Epithelial cell of prostate (primary cell): Measurements from ENCODE around the gene SARDH.

Experiments
- DNase-seq: peaks from one replicate; pipeline ENCODE4 v3.0.0-alpha.2; 2011; ENCODE audit warnings: low read depth, low spot score
- H3K27ac ChIP-seq: fragments of 450-650 bp; 2 replicates; pipeline ENCODE4 v1.5.1; 2017; ENCODE audit warnings: mild to moderate bottlenecking

Gene SARDH

DNA sequence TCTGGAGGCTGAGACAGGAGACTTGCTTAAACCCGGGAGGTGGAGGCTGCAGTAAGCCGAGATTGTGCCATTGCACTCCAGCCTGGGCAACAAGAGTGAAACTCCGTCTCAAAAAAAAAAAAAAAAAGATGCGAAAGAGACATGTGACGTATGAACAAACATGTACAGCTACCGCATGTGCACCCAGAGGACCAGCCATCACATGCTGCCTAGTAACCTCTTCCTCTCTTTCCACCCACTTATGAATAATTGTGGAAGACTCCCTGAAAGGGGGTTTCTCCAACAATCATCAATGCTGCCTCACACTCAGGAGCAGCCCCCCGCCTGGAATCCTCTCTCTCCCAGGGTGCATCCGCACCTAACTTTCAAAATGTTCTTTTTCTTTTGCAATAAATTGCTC is 2.2 kb downstream of the SARDH start:
- H3K27ac ChIP-seq: no peak overlapping the region
- DNase-seq: no peak

DNA sequence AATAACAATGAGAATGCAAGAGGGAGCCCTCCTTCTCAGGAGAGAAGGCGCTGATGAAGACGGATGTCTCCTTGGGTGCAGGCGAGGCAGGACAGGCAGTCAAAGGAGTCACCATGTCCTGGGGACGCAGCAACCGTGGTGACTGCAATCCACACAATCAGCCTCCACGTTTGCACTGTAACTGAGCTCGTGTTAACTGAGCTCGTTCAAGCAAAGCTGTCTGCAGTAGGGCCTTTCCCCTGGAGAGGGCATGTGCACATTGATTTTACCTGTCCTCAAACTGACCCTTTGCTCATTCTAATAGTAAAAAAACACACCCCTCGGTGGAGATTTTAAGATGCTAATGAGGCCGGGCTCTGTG is 2.8 kb downstream of the SARDH start:
- no peak overlapping the region for H3K27ac ChIP-seq
- DNase-seq: no peak

DNA sequence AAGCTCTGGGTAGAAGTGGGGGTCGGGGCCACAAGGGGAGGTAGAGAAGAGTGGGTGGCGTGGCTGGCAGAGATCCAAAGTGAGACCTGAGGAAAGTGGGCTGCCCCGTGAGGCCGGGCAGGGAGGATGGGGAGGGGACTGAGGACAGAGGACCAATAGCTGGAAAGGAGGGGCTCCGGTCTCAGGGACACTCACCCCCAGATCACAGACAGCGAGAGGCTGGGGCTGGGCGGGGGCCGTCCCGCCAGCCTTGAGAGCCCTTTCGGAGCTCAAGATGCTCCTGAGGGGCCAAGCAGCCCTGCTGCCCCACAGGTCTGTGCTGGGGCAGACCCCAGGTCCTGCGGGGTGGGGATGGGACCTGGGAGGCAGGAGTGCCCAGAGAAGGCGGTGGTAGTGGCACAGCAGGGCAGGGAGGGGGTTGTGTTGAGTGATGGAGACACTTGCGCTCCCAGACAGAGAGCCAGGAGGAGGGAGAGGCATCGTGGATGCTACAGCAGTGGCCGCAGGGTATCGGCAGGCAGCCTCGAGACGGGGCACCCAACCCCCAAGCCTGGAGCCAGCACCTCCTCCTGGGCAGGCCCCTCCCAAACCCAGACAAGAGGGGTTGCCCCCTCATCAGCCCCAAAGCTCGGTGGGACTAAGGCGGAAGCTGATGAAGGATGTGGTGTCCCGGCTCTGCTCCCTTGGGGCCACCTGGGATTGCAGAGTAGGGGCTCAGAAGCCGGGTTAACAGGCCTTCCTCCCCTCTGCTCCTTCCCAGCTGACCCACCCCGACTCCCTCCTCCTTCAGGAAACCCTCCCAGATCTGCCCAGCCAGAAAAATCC is 3.4 kb downstream of the SARDH start:
- no peak for DNase-seq
- no peak overlapping the region for H3K27ac ChIP-seq

DNA sequence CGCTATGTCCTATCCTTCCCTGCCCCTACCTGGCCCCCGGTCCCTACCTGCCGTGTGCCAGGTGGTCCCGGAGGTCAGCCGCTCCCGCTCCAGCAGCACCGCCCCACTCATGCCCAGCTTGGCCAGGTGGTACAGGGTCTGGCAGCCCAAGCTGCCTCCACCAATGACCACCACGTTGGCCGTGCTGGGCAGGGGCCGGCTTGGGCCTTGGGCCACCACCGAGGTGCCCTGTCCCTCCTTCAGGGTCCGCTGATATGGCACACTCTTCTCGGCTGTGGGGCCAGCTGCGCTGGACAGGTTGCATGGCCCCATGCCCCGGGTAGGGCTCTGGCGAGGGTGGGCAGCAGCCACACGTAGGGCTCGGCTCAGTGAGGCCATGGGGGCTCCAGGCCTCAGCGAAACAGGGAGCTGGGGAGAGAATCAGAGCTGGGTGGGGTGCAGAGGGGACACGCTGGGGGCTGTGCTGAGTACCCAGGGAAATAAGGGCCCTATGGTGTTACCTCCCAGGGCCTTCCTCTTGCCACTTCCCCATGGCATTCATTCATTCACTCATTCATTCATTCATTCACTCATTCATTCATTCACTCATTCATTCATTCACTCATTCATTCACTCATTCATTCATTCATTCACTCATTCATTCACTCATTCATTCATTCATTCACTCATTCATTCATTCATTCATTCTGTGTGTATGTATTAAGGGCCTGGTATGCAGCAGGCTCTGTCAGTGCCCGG is 4.2 kb downstream of the SARDH start:
- no peak for DNase-seq
- no peak overlapping the region for H3K27ac ChIP-seq

DNA sequence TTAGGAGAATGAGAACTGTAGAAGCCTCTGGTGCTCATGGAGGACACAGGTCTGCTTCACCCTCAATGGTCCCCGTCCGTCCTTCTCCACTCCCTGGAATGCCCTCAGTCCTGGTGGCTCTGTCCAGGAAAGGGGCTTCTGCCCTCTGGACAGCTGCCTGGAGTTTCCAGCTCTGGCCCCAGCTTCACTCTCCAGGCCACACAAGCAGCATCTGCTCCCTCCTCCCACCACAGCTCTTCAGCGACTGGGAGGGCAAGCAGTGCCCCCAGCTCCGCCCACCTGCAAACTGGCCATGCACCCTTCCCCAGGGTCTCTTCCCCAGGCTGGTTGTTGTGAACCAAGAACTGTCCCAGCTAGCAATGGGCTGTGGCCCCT is 4.7 kb downstream of the SARDH start:
- no peak for DNase-seq
- no peak overlapping the region for H3K27ac ChIP-seq

DNA sequence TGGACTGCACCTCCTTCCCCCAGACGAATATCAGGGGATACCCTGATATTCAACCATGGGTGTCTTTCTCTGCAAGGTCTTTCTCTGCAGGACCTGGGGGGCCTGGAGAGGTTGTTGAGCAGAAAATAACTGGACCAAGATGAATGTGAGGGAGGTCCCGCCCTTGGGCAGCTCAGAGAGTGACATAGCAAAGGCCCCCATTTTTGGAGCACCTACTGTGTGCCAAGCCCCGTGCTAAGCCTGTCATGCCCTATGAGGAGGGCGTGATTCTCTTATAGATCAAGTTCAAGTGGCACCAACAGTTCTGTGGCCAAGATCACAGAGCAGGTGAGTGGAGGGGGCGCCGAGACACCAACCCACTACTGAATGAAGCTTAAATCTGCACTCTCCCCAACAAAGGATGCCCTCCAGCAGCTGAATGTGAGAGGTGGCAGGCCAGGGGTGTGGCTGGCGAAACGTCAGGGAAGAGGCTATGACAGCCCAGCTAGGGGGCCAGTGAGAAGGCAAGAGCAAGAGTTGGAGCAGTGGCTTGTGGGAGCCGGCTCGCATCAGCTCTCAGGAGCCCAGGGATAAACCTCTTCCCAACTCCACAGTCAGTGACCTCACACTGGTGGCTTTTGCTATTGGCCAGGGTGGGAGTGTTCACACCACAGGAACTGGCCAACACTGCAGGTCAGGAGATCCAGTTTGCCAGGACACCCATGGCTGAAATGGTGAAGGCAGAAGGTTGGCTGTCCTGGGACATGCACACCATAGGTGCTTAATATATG is 5.3 kb downstream of the SARDH start:
- DNase-seq: no peak

DNA sequence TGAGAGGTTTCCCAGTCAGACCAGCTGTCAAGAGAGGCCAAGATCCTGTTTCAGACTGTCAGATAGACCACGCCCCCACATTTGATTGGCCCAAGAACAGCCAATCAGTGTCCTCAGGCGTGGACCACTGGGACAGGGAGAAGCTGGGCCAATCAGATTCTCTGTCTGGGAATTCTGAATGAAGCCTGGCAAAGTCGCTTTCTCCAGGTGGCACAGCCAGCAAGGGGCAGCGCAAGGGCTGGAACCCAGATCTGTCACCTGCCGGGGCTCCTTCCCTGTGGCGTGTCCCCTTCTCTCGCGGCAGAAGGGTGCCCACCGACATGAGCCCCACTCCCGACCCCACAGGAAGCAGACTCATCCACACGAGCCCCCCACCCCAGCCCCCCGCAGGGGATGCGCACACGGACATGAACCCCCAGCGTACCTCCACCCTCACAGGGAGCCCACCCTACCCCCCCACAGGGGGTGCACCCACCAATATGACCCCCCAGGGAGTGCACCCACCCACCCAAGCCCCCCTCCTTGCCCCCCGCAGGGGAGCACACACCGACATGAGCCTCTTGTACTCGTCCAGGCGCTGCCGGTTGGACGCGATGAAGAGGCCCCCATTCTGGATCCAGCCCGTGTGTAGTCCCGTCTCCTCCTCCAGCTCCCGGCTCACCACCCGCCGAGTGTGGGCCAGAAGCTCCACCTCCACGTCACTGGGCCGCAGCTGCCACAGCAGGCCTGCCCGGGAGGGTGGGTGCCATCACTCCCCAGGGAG is 6.1 kb downstream of the SARDH start:
- no peak for DNase-seq
- no peak overlapping the region for H3K27ac ChIP-seq

More for the DNA sequence above, 5.3 kb downstream of the SARDH start:
- no peak overlapping the region for H3K27ac ChIP-seq

DNA sequence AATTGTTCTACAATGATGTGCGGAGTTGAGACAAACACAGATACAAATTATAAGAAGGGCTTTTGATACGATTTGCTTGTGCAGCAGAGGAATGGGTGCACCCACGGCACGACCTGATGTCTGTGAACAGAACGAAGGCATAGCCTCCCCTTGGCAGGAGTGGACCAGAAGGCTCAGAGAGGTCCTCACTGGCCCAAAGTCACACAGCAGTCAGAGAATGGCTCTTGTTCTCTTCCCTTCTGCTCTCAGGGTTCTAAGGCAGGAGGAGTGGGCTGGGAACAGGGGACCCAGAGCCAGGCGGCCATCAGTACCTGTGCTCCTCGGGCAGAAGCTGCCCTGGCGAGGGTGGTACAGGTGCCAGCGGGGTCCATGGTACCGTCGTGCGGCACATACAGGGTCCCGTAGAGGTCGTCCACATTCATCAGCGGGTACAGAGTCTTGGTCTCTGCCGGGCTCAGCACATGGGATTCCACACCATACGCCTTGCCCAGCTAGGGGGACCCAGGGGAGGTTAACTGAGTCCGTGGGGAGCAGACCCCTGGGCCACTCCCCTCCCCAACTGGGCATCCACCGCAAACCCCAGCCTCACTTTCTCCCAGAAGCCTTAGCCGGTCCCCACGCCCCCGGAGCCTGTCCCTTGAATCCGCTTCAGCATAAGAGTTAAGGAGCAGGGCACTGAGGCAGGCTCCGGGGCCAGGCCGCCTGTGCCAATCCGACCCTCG is 7.0 kb downstream of the SARDH start:
- no peak overlapping the region for H3K27ac ChIP-seq
- DNase-seq: no peak

DNA sequence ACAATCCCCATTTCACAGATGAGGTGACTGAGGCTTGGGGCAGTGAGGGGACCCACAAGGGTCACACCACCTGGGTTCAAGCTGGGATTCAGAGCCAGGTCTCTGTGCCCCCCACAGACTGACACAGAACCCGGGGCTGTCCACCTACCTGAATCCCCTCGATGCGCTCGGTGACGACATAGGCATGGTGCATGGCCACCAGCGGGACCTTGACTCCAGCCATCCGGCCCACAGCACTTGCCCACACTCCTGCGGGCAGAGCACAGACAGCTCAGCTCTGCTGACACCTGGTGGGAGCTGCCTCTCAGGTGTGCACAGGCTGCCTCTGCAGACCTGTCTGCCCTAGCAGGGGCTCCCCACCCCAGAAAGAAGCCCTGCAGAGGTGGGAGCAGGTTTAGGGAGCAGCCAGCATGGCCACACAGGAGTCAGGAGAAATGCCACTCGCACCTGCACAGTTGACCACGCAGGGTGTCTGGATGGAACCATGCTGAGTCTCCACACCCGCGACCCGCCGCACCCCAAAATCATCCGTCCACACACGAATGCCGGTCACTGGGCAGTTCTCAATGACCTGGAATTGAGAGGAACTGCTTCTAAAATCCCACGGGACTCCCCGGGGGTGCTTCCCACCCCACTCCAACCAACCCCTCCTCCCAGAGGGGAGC is 8.4 kb downstream of the SARDH start:
- H3K27ac ChIP-seq: no peak overlapping the region
- DNase-seq: no peak

DNA sequence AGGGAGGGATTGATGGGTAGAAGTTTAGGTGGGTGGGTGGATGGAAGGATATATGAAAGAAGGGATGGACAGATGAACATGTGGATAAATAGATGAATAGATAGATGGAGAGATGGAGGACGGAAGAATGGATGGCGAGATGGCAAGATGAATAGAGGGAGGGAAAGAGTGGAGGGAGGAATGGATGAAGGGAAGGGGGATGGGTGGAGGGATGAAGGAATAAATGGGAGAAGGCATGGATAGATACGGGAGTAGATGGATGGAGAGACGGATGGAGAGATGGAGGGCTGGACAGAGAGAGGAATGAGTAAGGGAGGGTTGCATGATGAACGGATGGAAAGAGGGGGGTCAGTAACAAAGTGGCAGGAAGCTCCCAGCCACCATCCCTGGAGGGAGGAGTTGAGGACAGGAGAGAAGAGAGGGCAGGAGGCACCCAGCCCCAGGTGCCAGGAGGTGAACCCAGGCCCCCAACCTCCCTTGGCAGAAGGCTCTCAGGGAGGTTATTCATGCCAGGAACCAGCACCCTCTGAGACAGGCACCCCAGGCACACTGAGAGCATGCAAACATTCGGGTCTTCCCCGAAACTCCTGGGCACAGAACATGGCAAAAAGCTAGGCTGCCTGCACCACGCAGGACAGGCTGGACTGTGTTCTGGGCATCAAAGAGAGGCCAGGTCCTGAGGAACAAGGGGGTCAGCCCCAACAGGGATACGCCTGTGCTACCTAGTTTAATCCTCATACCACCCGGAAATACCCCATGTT is 9.1 kb downstream of the SARDH start:
- no peak for DNase-seq
- H3K27ac ChIP-seq: no peak overlapping the region

DNA sequence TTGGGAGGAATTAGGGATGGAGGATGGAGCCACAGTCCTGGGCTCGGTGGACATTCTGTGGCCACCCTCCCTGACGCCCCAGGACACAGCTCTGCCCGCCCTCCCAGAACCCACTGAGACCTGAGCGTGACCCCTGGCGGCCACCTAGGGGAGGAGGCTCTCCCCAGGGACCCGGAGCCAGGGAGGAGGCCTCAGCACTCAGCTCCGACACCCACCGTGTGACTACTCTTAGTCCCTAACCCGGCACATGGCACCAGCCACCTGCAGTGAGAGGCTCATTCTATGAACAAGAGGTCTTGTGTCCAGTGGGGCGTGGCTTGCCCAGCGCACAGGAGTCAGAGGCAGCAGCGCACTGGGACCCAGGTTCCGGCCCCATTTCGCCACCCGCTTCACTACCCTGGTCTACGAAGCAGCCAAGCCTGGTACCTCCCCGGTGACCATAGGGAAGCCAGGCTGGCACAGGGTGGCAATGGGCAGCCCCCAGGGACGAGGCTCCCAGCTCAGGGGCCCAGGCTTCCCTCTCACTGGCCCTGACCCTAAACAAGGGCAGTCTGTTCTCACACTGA is 10.2 kb downstream of the SARDH start:
- H3K27ac ChIP-seq: no peak overlapping the region
- no peak for DNase-seq

DNA sequence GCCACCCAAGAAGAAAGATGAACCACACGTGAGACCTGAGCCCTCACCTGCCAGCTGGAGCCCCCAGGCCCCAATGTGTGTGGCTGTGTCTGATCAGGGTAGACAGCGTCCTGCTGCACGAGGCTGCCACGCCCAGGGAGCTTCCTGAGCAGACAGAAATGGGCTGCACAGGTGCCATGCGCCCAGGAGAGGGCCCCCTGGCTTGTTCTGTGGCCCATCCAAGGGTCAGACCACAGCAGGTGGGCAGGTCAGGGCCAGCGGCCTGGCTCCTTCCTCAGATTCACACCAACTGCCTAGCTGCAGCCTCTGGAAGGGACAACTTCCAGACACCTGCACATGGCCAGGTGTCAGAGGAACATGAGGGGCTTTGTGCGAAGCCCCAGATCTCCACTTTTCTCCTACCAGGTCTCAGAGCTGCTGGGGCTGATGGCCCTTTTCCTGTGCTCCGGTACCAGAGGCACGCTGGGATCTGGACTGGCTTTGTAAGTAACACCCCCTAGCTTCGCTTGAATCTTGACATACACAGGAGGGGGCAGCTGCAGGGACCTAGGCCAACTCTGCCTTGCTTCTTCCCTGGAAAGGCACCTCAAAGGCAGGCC is 10.8 kb downstream of the SARDH start:
- H3K27ac ChIP-seq: no peak overlapping the region
- DNase-seq: no peak

DNA sequence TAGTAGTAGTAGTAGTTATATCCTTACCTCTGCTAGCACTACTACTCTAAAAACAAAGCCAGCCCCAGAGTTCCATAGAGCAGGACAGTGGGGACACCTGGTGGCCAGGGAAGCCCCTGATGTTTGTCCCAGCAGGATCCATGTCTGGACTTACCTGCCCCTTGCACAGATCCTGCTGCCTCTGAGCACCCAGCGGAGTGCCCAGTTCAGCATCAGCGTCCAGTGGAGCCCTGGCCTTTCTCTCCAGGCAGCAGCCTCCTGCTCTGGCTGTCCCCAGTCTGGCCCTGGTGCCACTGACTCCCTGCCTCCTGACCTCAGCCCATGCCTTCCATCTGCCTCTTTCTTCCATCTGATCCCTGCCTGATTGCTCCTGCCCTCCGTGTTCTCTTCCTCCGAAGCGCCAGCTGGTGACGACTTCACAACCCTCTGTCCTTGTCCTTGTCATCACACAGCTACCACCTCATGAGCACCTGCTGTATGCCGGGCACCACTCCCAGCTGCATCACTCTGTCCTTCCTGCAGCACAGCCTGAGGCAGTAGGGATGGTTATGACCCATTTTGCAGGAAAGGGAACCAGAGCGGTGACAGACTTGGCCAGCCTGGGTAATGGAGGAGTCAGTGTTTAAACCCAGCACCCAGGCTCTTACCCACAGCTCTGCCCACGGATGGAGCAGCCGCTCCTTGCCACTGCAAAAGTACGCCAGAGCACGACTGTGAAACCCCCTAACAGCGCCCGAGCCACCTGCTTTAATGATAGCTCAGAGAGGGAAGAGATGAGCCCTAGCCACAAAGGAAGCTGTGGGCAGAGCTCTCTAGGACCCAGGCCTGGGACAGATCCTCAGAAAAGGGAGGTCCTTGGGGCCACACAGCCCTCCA is 11.5 kb downstream of the SARDH start:
- no peak overlapping the region for H3K27ac ChIP-seq
- no peak for DNase-seq

DNA sequence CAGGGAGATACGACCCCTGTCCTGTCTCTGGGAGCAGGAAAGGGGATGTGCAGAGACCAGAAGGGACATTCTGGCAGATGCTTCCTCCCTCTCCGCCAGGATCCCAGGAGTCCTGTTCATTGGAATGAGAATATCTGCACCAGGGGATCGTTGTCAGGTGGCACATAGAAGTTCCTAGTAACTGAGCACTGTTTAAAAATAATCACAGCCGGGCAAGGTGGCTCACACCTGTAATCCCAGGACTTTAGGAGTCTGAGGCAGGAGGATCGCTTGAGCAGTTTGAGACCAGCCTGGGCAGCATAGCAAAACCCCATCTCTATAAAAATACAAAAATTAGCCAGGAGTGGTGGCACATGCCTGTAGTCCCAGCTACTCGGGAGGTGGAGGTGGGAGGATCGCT is 12.3 kb downstream of the SARDH start:
- H3K27ac ChIP-seq: no peak overlapping the region
- no peak for DNase-seq

DNA sequence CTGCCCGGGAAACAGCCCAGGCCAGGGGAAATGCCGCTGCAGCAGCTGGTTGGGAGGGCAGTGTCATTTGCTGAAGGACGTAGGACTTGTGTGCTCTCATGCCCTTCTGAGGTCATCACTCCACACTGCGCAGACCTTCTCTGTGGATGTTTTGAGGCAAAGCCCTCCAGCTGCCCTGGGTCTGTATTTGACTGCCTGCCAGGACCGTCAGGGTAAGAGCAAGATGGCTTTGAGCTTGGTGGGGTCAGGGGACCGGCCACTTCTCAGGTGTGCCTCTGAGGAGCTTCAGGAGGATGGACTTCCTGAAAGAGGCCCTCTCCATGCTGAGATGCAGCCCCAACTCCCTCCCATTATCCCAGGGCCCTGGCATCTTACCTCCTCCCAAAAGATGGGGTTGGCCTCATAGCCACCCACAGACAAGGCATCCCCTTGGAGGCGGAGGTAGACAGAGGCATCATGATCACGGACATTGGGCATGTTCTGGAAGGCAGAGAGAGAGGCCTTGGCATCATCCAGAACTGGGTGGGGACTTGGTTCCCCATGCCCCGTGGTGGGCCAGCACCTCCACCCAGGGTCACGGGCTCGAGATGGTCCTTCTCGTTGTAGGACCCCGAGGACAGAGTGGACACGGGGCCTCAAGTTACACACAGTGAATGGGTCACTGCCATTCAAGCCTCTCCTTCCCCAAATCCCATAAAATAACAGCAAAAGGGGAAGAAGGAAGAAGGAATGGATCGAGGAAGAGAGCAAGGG is 19.4 kb downstream of the SARDH start:
- H3K27ac ChIP-seq: no peak overlapping the region
- no peak for DNase-seq
